CD4-positive, alpha-beta T cell treated with Interleukin-17A for 4 hours (primary cell): Measurements from ENCODE around the gene PSMB2.

Experiments
- DNase-seq: peaks from one replicate; pipeline ENCODE4 v3.0.0-alpha.2; 2020; ENCODE audit warnings: mixed read lengths

The PSMB2 gene

GRCh38 chr1:35555601-35556477 lies 85.5 kb downstream of the PSMB2 start:
- DNase-seq, result no peak

- no peak for DNase-seq
These were observed 86.1 kb downstream of the PSMB2 start for GRCh38 chr1:35555212-35555584.

- no peak for DNase-seq
These were observed 86.8 kb downstream of the PSMB2 start for GRCh38 chr1:35554266-35555211.

- DNase-seq, result no peak
These were observed 87.5 kb downstream of the PSMB2 start for GRCh38 chr1:35553851-35554250.
